Measurements from ENCODE around the gene FAM193B.

Gene FAM193B

DNA sequence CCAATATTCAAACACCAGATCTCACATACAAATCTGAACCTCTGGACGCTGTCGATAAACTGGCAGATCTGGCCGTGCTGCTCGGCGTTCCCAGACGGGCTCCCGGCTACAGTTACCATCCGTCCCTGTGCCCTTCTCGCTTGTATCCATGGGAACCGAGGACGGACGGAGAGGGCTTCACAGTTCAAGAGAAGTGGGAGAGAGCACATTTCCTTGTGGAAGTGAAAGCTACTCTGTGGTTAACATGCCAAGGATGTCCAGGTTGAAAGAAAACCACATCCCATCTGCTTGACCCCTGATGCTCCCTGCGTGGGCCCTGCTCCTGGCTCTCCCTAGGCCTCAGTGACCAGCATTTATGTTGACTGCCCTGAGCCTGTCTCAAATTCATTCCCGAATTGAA is 74.6 kb downstream of the FAM193B start:
- ChIA-PET POLR2A (no interaction called here), CTCF (interaction anchor here (0.9 to 7.1 kb wide), 9 partner anchors 11 to 162 kb away, joined by 3 to 59 read pairs (median 9); partner anchors contain the start of gene PDLIM7)
- no peak for DNase-seq (ENCODE audit: extremely low spot score)
- no peak for TF ChIP-seq CTCF (IDR thresholded peaks at IDR 0.05; ENCODE audit: control extremely low read depth, extremely low read depth, low read depth, missing control alignments)

- POLR2A ChIA-PET: interaction anchor here (0.6 kb wide), 1 partner anchor 8 kb away, joined by 6 read pairs; no protein-coding TSS in a partner anchor
- CTCF ChIA-PET: interaction anchor here (0.7 to 7.1 kb wide), 14 partner anchors 8 to 161 kb away, joined by 3 to 59 read pairs (median 7); partner anchors contain the start of genes LMAN2 and PDLIM7
- TF ChIP-seq CTCF (IDR thresholded peaks at IDR 0.05; ENCODE audit: control extremely low read depth, extremely low read depth, low read depth, missing control alignments): no peak
- peak; percentile 35 for DNase-seq (ENCODE audit: extremely low spot score)
These were observed 75.4 kb downstream of the FAM193B start for GRCh38 chr5:177478711-177479646.

- ChIA-PET POLR2A (interaction anchor here (0.7 kb wide), 1 partner anchor 345 kb away, joined by 4 read pairs; no protein-coding TSS in a partner anchor), CTCF (interaction anchor here (0.9 to 7.1 kb wide), 16 partner anchors 9 to 406 kb away, joined by 3 to 59 read pairs (median 7); partner anchors contain the start of genes LMAN2 and PDLIM7)
- no peak for DNase-seq (ENCODE audit: extremely low spot score)
- TF ChIP-seq CTCF (IDR thresholded peaks at IDR 0.05; ENCODE audit: control extremely low read depth, extremely low read depth, low read depth, missing control alignments): no peak
These were observed 76.5 kb downstream of the FAM193B start for GRCh38 chr5:177477701-177478477.

DNA sequence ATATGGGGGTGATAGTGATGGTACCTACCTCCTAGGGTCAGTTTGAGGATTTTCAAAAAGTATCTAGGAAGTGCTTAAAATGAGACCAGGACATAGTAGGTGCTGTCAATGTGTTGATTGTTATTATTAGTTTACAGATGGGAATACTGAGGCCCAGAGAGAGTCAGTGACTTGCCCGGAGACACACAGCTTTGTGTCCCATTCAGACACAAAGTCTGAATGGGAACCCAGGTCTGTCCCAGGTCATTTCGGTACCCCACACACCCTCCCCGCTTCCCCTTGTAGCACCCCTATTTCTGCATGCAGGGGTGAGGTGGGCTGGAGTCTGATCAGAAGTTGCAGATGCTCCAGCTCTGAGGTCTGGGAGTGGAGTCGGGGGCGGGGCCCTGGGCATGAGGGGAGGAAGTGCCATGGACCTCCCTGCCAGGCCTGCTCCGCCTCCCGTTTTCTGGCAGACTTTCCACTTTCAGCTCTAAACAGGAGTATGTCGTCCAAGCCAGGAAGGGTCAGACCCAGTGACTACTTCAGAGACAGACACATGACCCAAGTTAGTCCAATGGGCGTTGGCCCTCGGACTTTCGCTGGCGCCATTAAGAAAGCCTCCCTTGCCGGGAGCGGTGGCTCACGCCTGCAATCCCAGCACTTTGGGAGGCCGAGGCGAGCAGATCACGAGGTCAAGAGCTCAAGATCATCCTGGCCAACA is 77.7 kb downstream of the FAM193B start:
- CTCF ChIA-PET: interaction anchor here (0.9 to 7.1 kb wide), 13 partner anchors 10 to 405 kb away, joined by 3 to 59 read pairs (median 7); no protein-coding TSS in a partner anchor
- no peak for TF ChIP-seq CTCF (IDR thresholded peaks at IDR 0.05; ENCODE audit: control extremely low read depth, extremely low read depth, low read depth, missing control alignments)
- POLR2A ChIA-PET: interaction anchor here (0.6 to 1.0 kb wide), 2 partner anchors 51 to 136 kb away, joined by 4 to 7 read pairs; no protein-coding TSS in a partner anchor
- DNase-seq (ENCODE audit: extremely low spot score): no peak

GRCh38 chr5:177475563-177476427 is 78.6 kb downstream of the FAM193B start:
- POLR2A ChIA-PET: interaction anchor here (1.0 kb wide), 2 partner anchors 16 to 50 kb away, joined by 3 to 7 read pairs; no protein-coding TSS in a partner anchor
- no peak for DNase-seq (ENCODE audit: extremely low spot score)
- no peak for TF ChIP-seq CTCF (IDR thresholded peaks at IDR 0.05; ENCODE audit: control extremely low read depth, extremely low read depth, low read depth, missing control alignments)
- CTCF ChIA-PET: interaction anchor here (1.0 to 7.1 kb wide), 7 partner anchors 14 to 166 kb away, joined by 3 to 59 read pairs (median 10); no protein-coding TSS in a partner anchor
